Measurements from ENCODE around the gene PSMB5. TPM values are rescaled to one million over a fixed set of nuclear protein-coding genes. Genes with fewer than 3 reads are reported as not detected.
A peak's percentile ranks its signal among the peaks of the same experiment; 100 is the strongest.

PSMB5 gene
- polyA plus RNA-seq, 1 donor from 2014 or later = 147 TPM

DNA sequence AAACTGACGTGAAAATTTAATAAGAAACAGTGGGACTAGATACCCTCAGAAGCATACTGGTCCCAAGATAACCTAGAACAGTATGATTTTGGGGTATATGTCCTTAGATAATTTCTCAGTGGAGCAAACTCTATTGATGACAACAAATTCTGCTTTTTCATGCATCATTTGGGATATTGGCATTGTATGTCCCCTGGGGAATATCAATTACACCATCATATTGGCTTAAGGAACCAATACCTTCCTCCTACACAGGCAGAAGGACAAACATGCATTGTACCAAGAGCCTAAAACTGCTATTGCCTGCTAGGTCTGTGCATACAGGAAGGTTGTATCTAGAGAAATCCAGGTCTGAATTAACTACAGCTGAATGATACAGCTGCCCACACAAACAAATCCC, 40.2 kb upstream of the PSMB5 start:
- TF ChIP-seq TAF1 (IDR thresholded peaks at IDR 0.05; ENCODE audit: low read depth) = no peak
- TF ChIP-seq POLR2AphosphoS5 (IDR thresholded peaks at IDR 0.05) = no peak
- no peak for TF ChIP-seq SMC3 (conservative IDR thresholded peaks at IDR 0.05; ENCODE audit: poor library complexity)
- no peak for TF ChIP-seq MXI1 (conservative IDR thresholded peaks at IDR 0.05; ENCODE audit: poor library complexity, severe bottlenecking)
- TF ChIP-seq, protein P1, sequence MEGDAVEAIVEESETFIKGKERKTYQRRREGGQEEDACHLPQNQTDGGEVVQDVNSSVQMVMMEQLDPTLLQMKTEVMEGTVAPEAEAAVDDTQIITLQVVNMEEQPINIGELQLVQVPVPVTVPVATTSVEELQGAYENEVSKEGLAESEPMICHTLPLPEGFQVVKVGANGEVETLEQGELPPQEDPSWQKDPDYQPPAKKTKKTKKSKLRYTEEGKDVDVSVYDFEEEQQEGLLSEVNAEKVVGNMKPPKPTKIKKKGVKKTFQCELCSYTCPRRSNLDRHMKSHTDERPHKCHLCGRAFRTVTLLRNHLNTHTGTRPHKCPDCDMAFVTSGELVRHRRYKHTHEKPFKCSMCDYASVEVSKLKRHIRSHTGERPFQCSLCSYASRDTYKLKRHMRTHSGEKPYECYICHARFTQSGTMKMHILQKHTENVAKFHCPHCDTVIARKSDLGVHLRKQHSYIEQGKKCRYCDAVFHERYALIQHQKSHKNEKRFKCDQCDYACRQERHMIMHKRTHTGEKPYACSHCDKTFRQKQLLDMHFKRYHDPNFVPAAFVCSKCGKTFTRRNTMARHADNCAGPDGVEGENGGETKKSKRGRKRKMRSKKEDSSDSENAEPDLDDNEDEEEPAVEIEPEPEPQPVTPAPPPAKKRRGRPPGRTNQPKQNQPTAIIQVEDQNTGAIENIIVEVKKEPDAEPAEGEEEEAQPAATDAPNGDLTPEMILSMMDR (IDR thresholded peaks at IDR 0.05; ENCODE audit: poor library complexity, severe bottlenecking) = no peak
- no peak for TF ChIP-seq RAD21 (conservative IDR thresholded peaks at IDR 0.05)
- TF ChIP-seq EZH2 (IDR thresholded peaks at IDR 0.05; ENCODE audit: borderline replicate concordance, insufficient read depth, low read length, poor library complexity, severe bottlenecking) = no peak
- no peak for TF ChIP-seq EP300 (conservative IDR thresholded peaks at IDR 0.05; ENCODE audit: poor library complexity, severe bottlenecking)
- TF ChIP-seq, protein P2, sequence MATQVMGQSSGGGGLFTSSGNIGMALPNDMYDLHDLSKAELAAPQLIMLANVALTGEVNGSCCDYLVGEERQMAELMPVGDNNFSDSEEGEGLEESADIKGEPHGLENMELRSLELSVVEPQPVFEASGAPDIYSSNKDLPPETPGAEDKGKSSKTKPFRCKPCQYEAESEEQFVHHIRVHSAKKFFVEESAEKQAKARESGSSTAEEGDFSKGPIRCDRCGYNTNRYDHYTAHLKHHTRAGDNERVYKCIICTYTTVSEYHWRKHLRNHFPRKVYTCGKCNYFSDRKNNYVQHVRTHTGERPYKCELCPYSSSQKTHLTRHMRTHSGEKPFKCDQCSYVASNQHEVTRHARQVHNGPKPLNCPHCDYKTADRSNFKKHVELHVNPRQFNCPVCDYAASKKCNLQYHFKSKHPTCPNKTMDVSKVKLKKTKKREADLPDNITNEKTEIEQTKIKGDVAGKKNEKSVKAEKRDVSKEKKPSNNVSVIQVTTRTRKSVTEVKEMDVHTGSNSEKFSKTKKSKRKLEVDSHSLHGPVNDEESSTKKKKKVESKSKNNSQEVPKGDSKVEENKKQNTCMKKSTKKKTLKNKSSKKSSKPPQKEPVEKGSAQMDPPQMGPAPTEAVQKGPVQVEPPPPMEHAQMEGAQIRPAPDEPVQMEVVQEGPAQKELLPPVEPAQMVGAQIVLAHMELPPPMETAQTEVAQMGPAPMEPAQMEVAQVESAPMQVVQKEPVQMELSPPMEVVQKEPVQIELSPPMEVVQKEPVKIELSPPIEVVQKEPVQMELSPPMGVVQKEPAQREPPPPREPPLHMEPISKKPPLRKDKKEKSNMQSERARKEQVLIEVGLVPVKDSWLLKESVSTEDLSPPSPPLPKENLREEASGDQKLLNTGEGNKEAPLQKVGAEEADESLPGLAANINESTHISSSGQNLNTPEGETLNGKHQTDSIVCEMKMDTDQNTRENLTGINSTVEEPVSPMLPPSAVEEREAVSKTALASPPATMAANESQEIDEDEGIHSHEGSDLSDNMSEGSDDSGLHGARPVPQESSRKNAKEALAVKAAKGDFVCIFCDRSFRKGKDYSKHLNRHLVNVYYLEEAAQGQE (IDR thresholded peaks at IDR 0.05; ENCODE audit: borderline replicate concordance) = no peak
- no peaks in the 10 kb centered on the region for H3K9me3 ChIP-seq (ENCODE audit: low read length)
- no peak overlapping the region for H3K4me2 ChIP-seq (ENCODE audit: low read length)
- peaks cover 19% of the 10 kb centered on the region for H3K36me3 ChIP-seq (ENCODE audit: insufficient read depth, low read length)
- H3K27ac ChIP-seq (ENCODE audit: low read length) = no peak overlapping the region
- H3K9me2 ChIP-seq (ENCODE audit: insufficient read depth, low read length) = no peaks in the 10 kb centered on the region
- H2AFZ ChIP-seq (ENCODE audit: low read depth, low read length) = no peak overlapping the region
- H3K27me3 ChIP-seq (ENCODE audit: insufficient read depth, low read depth, low read length) = no peaks in the 10 kb centered on the region
- H4K20me1 ChIP-seq (ENCODE audit: insufficient read depth) = no peaks in the 10 kb centered on the region
- H3F3A ChIP-seq (ENCODE audit: insufficient read depth, low read length, poor library complexity, severe bottlenecking) = no peaks in the 10 kb centered on the region
- no peak overlapping the region for H3K9ac ChIP-seq (ENCODE audit: low read length)
- H3K4me3 ChIP-seq (ENCODE audit: low read length) = no peak overlapping the region
- H3K79me2 ChIP-seq (replicated peaks; ENCODE audit: insufficient read depth, low read length) = peaks cover 26% of the 10 kb centered on the region

DNA sequence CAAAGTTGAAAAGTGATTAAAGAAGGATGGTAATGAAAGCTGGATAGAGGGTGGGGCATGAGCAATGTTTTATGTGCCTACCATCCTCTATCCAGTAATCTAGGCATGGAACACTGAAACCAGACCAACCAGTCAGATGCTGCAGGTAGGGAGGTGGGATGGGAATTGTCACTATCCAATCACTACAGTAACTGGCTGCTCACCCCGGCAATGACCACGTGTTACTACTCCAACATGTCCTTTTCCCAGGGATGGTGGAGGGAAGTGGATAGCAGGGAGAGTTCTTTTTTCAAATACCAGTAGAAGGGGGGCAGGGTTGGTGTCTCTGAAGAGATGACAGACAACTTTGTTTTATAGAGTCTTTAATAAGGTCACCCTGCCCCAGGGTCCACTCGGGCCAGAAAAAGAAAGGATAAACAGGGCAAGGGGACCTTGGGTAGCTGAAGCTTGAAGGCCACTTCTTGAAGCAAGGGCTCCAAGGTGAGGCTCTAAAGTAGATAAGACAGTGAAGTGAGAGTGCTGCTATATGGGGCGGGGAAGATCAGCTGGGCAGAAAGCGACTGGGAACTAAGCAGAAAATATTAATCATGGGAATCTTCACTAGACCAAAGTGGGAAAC, 37.3 kb upstream of the PSMB5 start:
- peak overlapping the region; percentile 93 for H3K27ac ChIP-seq (ENCODE audit: low read length)
- H3K27me3 ChIP-seq (ENCODE audit: insufficient read depth, low read depth, low read length) = no peaks in the 10 kb centered on the region
- no peaks in the 10 kb centered on the region for H3K9me2 ChIP-seq (ENCODE audit: insufficient read depth, low read length)
- peak overlapping the region; percentile 65 for H2AFZ ChIP-seq (ENCODE audit: low read depth, low read length)
- H3K4me2 ChIP-seq (ENCODE audit: low read length) = peak overlapping the region; percentile 97
- peaks cover 5% of the 10 kb centered on the region for H3F3A ChIP-seq (ENCODE audit: insufficient read depth, low read length, poor library complexity, severe bottlenecking)
- TF ChIP-seq, protein P2 (IDR thresholded peaks at IDR 0.05; ENCODE audit: borderline replicate concordance) = no peak
- TF ChIP-seq POLR2AphosphoS5 (IDR thresholded peaks at IDR 0.05) = no peak
- peaks cover 47% of the 10 kb centered on the region for H3K79me2 ChIP-seq (replicated peaks; ENCODE audit: insufficient read depth, low read length)
- H4K20me1 ChIP-seq (ENCODE audit: insufficient read depth) = peaks cover 14% of the 10 kb centered on the region
- peaks cover 18% of the 10 kb centered on the region for H3K36me3 ChIP-seq (ENCODE audit: insufficient read depth, low read length)
- H3K4me3 ChIP-seq (ENCODE audit: low read length) = peak overlapping the region; percentile 72
- H3K9me3 ChIP-seq (ENCODE audit: low read length) = no peaks in the 10 kb centered on the region
- H3K9ac ChIP-seq (ENCODE audit: low read length) = peak overlapping the region; percentile 93
